ENCODE measurements around the gene TRIM66. TPM values are rescaled to one million over a fixed set of nuclear protein-coding genes. Genes with fewer than 3 reads are reported as not detected.

Gene TRIM66
- total RNA-seq, 1 donor from 2014 or later, result 11.0 TPM

- H3K27ac ChIP-seq, result no peak overlapping the region
- H3K36me3 ChIP-seq, result peaks cover 43% of the 10 kb centered on the region
- H3K9me3 ChIP-seq, result no peaks in the 10 kb centered on the region
- no peak overlapping the region for H3K4me3 ChIP-seq
- H3K4me1 ChIP-seq, result no peaks in the 10 kb centered on the region
- ATAC-seq, result no peak
- TF ChIP-seq, protein P1, sequence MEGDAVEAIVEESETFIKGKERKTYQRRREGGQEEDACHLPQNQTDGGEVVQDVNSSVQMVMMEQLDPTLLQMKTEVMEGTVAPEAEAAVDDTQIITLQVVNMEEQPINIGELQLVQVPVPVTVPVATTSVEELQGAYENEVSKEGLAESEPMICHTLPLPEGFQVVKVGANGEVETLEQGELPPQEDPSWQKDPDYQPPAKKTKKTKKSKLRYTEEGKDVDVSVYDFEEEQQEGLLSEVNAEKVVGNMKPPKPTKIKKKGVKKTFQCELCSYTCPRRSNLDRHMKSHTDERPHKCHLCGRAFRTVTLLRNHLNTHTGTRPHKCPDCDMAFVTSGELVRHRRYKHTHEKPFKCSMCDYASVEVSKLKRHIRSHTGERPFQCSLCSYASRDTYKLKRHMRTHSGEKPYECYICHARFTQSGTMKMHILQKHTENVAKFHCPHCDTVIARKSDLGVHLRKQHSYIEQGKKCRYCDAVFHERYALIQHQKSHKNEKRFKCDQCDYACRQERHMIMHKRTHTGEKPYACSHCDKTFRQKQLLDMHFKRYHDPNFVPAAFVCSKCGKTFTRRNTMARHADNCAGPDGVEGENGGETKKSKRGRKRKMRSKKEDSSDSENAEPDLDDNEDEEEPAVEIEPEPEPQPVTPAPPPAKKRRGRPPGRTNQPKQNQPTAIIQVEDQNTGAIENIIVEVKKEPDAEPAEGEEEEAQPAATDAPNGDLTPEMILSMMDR (IDR thresholded peaks at IDR 0.05), result no peak
- intact Hi-C loops (cut with DNase I), result no loop called here
- no peaks in the 10 kb centered on the region for H3K27me3 ChIP-seq (ENCODE audit: low read depth)
- DNase-seq, result no peak
Observed at GRCh38 chr11:8615291-8616032, 67.0 kb downstream of the TRIM66 start.

DNA sequence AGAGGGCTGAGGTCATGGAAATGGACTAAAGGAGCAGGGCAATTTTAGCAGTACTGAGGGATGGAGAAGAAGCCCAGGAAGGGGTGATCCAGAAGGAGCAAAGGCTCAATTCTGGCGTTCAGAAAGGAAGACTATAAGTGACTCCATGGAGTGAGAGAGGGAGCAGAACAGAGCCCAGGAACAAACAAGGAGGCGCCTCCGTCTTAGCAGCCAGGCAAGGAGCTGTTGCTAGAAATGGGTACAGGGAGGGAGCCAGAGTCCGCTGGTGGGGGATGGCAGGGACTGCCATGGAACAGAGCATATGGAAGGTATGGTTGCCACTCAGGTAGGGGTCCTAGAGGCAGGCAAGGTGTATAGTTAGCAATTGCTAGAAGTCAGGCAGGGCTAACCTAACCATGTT, 68.0 kb downstream of the TRIM66 start:
- TF ChIP-seq, protein P1 (IDR thresholded peaks at IDR 0.05), result no peak
- Histone ChIP-seq H3K4me1 (no peaks in the 10 kb centered on the region), H3K9me3 (no peaks in the 10 kb centered on the region), H3K27me3 (ENCODE audit: low read depth) (no peaks in the 10 kb centered on the region), H3K36me3 (peaks cover 35% of the 10 kb centered on the region), H3K4me3 (no peak overlapping the region), H3K27ac (no peak overlapping the region)
- DNase-seq (no peak), ATAC-seq (no peak)
- intact Hi-C loops (cut with DNase I), result no loop called here

- TF ChIP-seq, protein P1 (IDR thresholded peaks at IDR 0.05), result no peak
- H3K27ac ChIP-seq, result no peak overlapping the region
- H3K4me3 ChIP-seq, result no peak overlapping the region
- H3K36me3 ChIP-seq, result peaks cover 24% of the 10 kb centered on the region
- no peak for DNase-seq
- intact Hi-C loops (cut with DNase I), result no loop called here
- H3K4me1 ChIP-seq, result no peaks in the 10 kb centered on the region
- ATAC-seq, result no peak
- no peaks in the 10 kb centered on the region for H3K27me3 ChIP-seq (ENCODE audit: low read depth)
- H3K9me3 ChIP-seq, result no peaks in the 10 kb centered on the region
Observed at GRCh38 chr11:8613036-8613435, 69.4 kb downstream of the TRIM66 start.

DNA sequence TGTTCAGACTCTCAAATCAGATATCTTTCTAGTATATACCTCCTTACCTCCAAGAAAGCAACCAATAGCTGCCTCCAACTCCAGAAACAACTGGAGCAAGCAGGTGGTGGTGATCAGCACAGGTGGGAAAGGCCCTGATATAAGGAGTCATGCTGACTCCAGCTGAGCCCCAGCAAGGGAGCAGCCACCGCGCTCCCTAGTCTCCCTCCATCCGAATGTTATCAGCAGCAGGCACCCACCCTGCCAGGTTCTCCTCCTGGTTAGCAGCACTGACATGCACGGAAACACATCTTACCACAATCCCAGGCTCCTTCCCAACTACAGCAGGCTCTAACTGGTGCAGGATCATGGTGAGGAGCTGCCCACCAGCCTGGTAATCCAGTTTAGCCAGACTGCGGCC, 69.9 kb downstream of the TRIM66 start:
- Histone ChIP-seq H3K4me1 (no peaks in the 10 kb centered on the region), H3K9me3 (no peaks in the 10 kb centered on the region)
- intact Hi-C loops (cut with DNase I), result no loop called here

GRCh38 chr11:8610532-8611116, 71.8 kb downstream of the TRIM66 start:
- no peaks in the 10 kb centered on the region for H3K27me3 ChIP-seq (ENCODE audit: low read depth)
- no peak overlapping the region for H3K4me3 ChIP-seq
- H3K27ac ChIP-seq, result no peak overlapping the region
- TF ChIP-seq, protein P1 (IDR thresholded peaks at IDR 0.05), result no peak
- intact Hi-C loops (cut with DNase I), result no loop called here
- no peaks in the 10 kb centered on the region for H3K9me3 ChIP-seq
- ATAC-seq (no peak), DNase-seq (no peak)
- H3K36me3 ChIP-seq, result peaks cover 1% of the 10 kb centered on the region
- H3K4me1 ChIP-seq, result no peaks in the 10 kb centered on the region

More for the DNA sequence above, 69.9 kb downstream of the TRIM66 start:
- DNase-seq (no peak), ATAC-seq (no peak)
- TF ChIP-seq, protein P1 (IDR thresholded peaks at IDR 0.05), result no peak
- Histone ChIP-seq H3K36me3 (peaks cover 20% of the 10 kb centered on the region), H3K27ac (no peak overlapping the region), H3K4me3 (no peak overlapping the region), H3K27me3 (ENCODE audit: low read depth) (no peaks in the 10 kb centered on the region)
